Right lobe of liver (tissue), 6 donors: ENCODE results near the gene PLPP4. TPM values are rescaled to one million over a fixed set of nuclear protein-coding genes. Genes with fewer than 3 reads are reported as not detected.

Experiments used
- ATAC-seq, 4 donors: fragments of 200-7000 bp; cut with Tn5 transposase; one replicate each; pipeline ENCODE4 v1.9.1; 2020; ENCODE audit warnings: mild to moderate bottlenecking in 4 of 4, moderate library complexity in 4 of 4
- DNase-seq, 3 donors: peaks; one replicate each; pipeline ENCODE4 v3.0.0-alpha.2; 2020
- H3K27ac ChIP-seq, 3 donors: fragments of 200-600 bp; one replicate each; pipeline ENCODE4 v1.8.0; 2022
- H3K27me3 ChIP-seq, 2 donors: fragments of 200-600 bp; one replicate each; pipeline ENCODE4 v1.8.0; 2022
- H3K36me3 ChIP-seq, 4 donors: fragments of 200-600 bp; sonication (generic) in 1 of 4; one replicate each; pipeline versions ENCODE4 v1.5.1 to v1.8.0; 2017 to 2022; ENCODE audit warnings: control low read depth in 1 of 4
- H3K4me1 ChIP-seq, 4 donors: fragments of 200-600 bp; sonication (generic) in 1 of 4; one replicate each; pipeline versions ENCODE4 v1.5.1 to v1.8.0; 2017 to 2022; ENCODE audit warnings: control low read depth in 1 of 4
- H3K4me3 ChIP-seq, 3 donors: fragments of 200-600 bp; one replicate each; pipeline ENCODE4 v1.8.0; 2022
- H3K9me3 ChIP-seq, 4 donors: fragments of 200-600 bp; sonication (generic) in 1 of 4; one replicate each; pipeline versions ENCODE4 v1.5.1 to v1.8.0; 2017 to 2022; ENCODE audit warnings: control low read depth in 1 of 4
- POLR2A ChIP-seq: fragments of 450-650 bp; IDR thresholded peaks from one replicate; pipeline ENCODE4 v1.6.1; 2017; ENCODE audit warnings: antibody characterized with exemption, mild to moderate bottlenecking
- WGBS: methylation state at CpG from one replicate; pipeline ENCODE4 v1.1.6; 2018; ENCODE audit warnings: low coverage, low lambda C conversion rate; ENCODE audit not compliant: insufficient coverage; ENCODE audit errors: missing lambda C conversion rate; 5-methylcytosine and 5-hydroxymethylcytosine counted together
- intact Hi-C, 2 donors: fragments of 100-400 bp; cut with DNase I; formaldehyde crosslinking; loops; one replicate each; pipeline versions ENCODE4 v1.11.2 to v1.14.1; 2022
- total RNA-seq, 6 experiments: library from RNA; depleted of rRNA in 2 of 6; stranded (reverse); fragments of >200 nt in 2 of 6; fragmentation: NEBNext Ultra II Directional in 3 of 6; extraction: Animal tissue kit (Norgen Biotek cat#: 25700) in 3 of 6; gene quantifications; one replicate each; pipeline versions ENCODE4 v1.1.0 to v1.2.4, GENCODE V29; 2016 to 2023
- TF ChIP-seq, protein P1 (sequence below), 4 donors: fragments of 200-600 bp in 3 of 4; fragments of 450-650 bp in 1 of 4; IDR thresholded peaks; one replicate each; pipeline versions ENCODE4 v1.5.1 to v1.8.0; 2016 to 2022; ENCODE audit warnings: antibody characterized with exemption in 4 of 4, mild to moderate bottlenecking in 2 of 4
- donor health status: DM: no; HTN: yes; CAD: no.
- donor health status: DM: no; HTN: no; CAD: no.
- donor health status: DM: no; HTN: no; CAD: no.
- donor health status: DM: no; HTN: yes; CAD: no.
- donor health status: DM: no; HTN: yes; CAD: no.

Gene PLPP4
- total RNA-seq, 6 experiments from 2014 or later: 0.35 to 0.81 (median 0.37) TPM; not detected in 1

DNA sequence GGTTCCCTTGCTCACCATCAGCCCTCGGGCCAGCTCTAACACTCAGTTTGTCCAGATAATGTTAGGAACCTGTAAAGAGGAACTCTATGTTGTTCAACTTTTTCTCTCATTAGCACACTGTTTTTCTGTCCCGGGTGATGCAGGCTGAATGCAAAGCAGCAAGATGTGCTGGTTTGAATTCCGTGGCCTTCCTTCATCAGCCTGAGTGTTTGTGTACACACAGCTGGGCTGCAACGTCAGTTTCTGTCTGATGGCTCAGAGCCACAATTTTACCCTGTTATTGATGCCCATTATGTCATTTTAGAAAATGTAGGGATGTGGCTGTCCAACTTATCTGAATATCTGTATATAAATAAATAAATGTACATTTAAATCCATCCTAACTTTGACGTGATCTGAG is 152.0 kb downstream of the PLPP4 start:
- Histone ChIP-seq H3K27me3 (no peaks in the 10 kb centered on the region), H3K9me3 (no peaks in the 10 kb centered on the region), H3K4me1 (no peaks in the 10 kb centered on the region), H3K27ac (no peak overlapping the region), H3K4me3 (no peak overlapping the region), H3K36me3 (no peaks in the 10 kb centered on the region)
- DNase-seq (no peak), ATAC-seq (no peak)
- intact Hi-C loops: no loop called here
- WGBS: 44% methylated on average over 5 of the region's 5 CpGs
- TF ChIP-seq, protein P1, sequence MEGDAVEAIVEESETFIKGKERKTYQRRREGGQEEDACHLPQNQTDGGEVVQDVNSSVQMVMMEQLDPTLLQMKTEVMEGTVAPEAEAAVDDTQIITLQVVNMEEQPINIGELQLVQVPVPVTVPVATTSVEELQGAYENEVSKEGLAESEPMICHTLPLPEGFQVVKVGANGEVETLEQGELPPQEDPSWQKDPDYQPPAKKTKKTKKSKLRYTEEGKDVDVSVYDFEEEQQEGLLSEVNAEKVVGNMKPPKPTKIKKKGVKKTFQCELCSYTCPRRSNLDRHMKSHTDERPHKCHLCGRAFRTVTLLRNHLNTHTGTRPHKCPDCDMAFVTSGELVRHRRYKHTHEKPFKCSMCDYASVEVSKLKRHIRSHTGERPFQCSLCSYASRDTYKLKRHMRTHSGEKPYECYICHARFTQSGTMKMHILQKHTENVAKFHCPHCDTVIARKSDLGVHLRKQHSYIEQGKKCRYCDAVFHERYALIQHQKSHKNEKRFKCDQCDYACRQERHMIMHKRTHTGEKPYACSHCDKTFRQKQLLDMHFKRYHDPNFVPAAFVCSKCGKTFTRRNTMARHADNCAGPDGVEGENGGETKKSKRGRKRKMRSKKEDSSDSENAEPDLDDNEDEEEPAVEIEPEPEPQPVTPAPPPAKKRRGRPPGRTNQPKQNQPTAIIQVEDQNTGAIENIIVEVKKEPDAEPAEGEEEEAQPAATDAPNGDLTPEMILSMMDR (IDR thresholded peaks at IDR 0.05): no peak
- no peak for TF ChIP-seq POLR2A

DNA sequence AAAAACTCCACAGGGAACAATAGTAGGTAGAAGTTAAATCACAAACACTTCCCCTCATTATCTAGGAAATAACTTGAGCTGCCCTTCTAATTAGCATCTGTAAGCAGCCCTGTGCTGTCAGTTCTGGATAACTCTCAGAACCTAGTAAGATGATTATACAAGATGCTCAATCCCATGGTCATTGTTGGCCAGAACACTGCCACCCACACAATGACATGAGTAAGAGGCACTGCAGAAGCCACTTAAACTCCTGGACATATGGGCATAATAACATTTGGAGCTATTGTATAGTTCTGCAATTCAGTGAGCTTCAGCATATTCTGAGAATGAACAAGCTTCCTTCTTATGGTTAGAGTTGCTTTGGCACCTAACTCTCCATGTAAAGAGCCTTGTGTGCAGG is 153.8 kb downstream of the PLPP4 start:
- DNase-seq (no peak), ATAC-seq (no peak)
- H3K4me3 ChIP-seq: no peak overlapping the region
- no peak overlapping the region for H3K27ac ChIP-seq
- H3K4me1 ChIP-seq: no peaks in the 10 kb centered on the region
- peaks cover 0 to under 1% (median 0%) of the 10 kb centered on the region in 4 donors for H3K9me3 ChIP-seq
- intact Hi-C loops: no loop called here
- no peaks in the 10 kb centered on the region for H3K36me3 ChIP-seq
- no peaks in the 10 kb centered on the region for H3K27me3 ChIP-seq
- TF ChIP-seq, protein P1 (IDR thresholded peaks at IDR 0.05): no peak
- TF ChIP-seq POLR2A: no peak

DNA sequence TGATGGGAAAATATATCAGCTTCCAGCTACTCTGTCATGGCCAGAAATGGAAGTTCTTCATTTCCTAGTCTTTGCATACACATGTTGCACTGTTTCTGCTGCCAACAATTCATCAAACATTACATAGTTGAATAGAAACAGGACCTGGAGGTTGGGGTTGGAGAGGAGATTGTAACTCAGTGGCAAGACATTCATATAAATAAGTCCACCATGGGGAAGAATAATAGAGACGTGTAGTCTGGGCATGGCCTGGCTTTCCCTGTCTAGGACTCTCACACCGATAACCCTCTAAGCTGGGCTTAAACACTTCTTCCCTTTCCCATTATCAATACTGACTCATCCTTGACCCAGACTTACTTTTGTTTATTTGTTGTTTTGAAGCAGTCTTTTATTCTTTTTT is 155.7 kb downstream of the PLPP4 start:
- peaks cover 0 to 8% (median 0%) of the 10 kb centered on the region in 4 donors for H3K9me3 ChIP-seq
- no peak overlapping the region for H3K4me3 ChIP-seq
- DNase-seq: no peak
- WGBS: 40% methylated on average over 2 of the region's 2 CpGs
- H3K27ac ChIP-seq: no peak overlapping the region
- no peak for ATAC-seq
- intact Hi-C loops: no loop called here
- H3K4me1 ChIP-seq: no peaks in the 10 kb centered on the region
- no peaks in the 10 kb centered on the region for H3K27me3 ChIP-seq
- no peak for TF ChIP-seq POLR2A
- TF ChIP-seq, protein P1 (IDR thresholded peaks at IDR 0.05): no peak
- no peaks in the 10 kb centered on the region for H3K36me3 ChIP-seq

DNA sequence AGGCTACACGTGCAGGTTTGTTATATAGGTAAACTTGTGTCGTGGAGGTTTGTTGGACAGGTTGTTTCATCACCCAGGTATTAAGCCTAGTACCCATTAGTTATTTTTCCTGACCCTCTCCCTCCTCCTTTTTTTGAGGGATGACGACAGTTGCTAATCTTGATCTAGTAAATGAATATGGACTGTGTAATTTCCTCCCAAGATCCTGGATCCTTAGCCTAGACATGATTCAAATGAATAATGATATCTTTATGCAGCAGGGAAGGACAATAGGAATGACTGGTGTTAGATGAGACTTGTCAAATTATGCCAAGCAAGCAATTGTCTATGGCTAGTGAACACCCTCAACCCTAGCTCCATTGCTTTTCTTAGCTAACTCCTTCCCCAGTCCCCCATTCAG is 156.2 kb downstream of the PLPP4 start:
- intact Hi-C loops: no loop called here
- Histone ChIP-seq H3K36me3 (no peaks in the 10 kb centered on the region), H3K4me1 (no peaks in the 10 kb centered on the region), H3K27ac (no peak overlapping the region), H3K27me3 (no peaks in the 10 kb centered on the region), H3K9me3 (peaks cover 0 to 8% (median 0%) of the 10 kb centered on the region in 4 donors), H3K4me3 (no peak overlapping the region)
- DNase-seq (no peak), ATAC-seq (no peak)
- 56% methylated on average over 3 of the region's 3 CpGs for WGBS
- TF ChIP-seq POLR2A: no peak
- TF ChIP-seq, protein P1 (IDR thresholded peaks at IDR 0.05): no peak

DNA sequence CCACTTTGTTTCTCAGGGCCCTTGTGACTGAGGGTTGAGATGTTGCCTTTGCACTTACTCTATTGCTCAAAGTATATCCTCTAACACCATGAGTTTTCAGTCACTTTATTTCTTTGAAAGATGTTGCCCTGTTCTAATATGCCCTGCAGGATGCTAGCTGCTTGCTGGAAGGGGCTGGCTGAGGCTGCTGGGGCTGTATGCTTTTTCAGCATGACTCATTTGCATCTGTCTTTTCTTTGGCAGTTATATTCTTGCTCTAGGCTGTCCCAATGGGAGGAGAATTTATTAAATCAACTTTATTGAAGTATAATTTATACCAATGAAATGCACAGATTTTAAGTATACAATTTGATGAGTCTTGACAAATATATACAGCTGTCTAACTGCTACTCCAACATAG is 157.7 kb downstream of the PLPP4 start:
- Histone ChIP-seq H3K27me3 (no peaks in the 10 kb centered on the region), H3K4me1 (no peaks in the 10 kb centered on the region), H3K27ac (no peak overlapping the region), H3K9me3 (peaks cover 0 to 8% (median 0%) of the 10 kb centered on the region in 4 donors), H3K4me3 (no peak overlapping the region), H3K36me3 (no peaks in the 10 kb centered on the region)
- intact Hi-C loops: no loop called here
- no peak for ATAC-seq
- DNase-seq: no peak
- TF ChIP-seq, protein P1 (IDR thresholded peaks at IDR 0.05): no peak
- no peak for TF ChIP-seq POLR2A
